Glomerular endothelial cell (primary cell): Measurements from ENCODE around the gene PCSK6. TPM values are rescaled to one million over a fixed set of nuclear protein-coding genes. Genes with fewer than 3 reads are reported as not detected.

Experiments used
- DNase-seq: peaks from one replicate; pipeline ENCODE4 v3.0.0-alpha.2; 2011; ENCODE audit warnings: low read depth, low spot score; ENCODE audit errors: extremely low read depth
- total RNA-seq: library from RNA; depleted of rRNA; stranded (reverse); fragments of >200 nt; gene quantifications from 2 replicates; pipeline ENCODE4 v1.2.3, GENCODE V29; 2015

The PCSK6 gene
- total RNA-seq, 1 donor from 2014 or later = 24.4 TPM

GRCh38 chr15:101320501-101321052, 168.9 kb downstream of the PCSK6 start:
- no peak for DNase-seq

GRCh38 chr15:101318839-101319238, 170.7 kb downstream of the PCSK6 start:
- DNase-seq = no peak

- DNase-seq = no peak
Observed at GRCh38 chr15:101318147-101318819, 171.2 kb downstream of the PCSK6 start.

- no peak for DNase-seq
Observed at GRCh38 chr15:101317336-101317872, 172.1 kb downstream of the PCSK6 start.

- DNase-seq = no peak
Observed at GRCh38 chr15:101316529-101316928, 173.0 kb downstream of the PCSK6 start.

- DNase-seq = no peak
Observed at GRCh38 chr15:101315736-101316135, 173.8 kb downstream of the PCSK6 start.

GRCh38 chr15:101314336-101315125, 175.0 kb downstream of the PCSK6 start:
- no peak for DNase-seq

- no peak for DNase-seq
Observed at GRCh38 chr15:101313041-101313761, 176.3 kb downstream of the PCSK6 start.

GRCh38 chr15:101310508-101310907, 179.0 kb downstream of the PCSK6 start:
- no peak for DNase-seq

- no peak for DNase-seq
Observed at GRCh38 chr15:101310161-101310480, 179.4 kb downstream of the PCSK6 start.

GRCh38 chr15:101309436-101310160, 179.9 kb downstream of the PCSK6 start:
- no peak for DNase-seq

- DNase-seq = no peak
Observed at GRCh38 chr15:101308604-101309435, 180.7 kb downstream of the PCSK6 start.

GRCh38 chr15:101307897-101308603, 181.5 kb downstream of the PCSK6 start:
- DNase-seq = no peak

- no peak for DNase-seq
Observed at GRCh38 chr15:101307048-101307896, 182.2 kb downstream of the PCSK6 start.

GRCh38 chr15:101306341-101307047, 183.0 kb downstream of the PCSK6 start:
- no peak for DNase-seq

GRCh38 chr15:101305820-101306255, 183.7 kb downstream of the PCSK6 start:
- no peak for DNase-seq

GRCh38 chr15:101303408-101303807, 186.1 kb downstream of the PCSK6 start:
- DNase-seq = no peak
